CMK (cell line): Measurements from ENCODE around the gene AP4M1.
"Not testable (repeated sequence)": the region's sequence is repeated elsewhere in the genome, so short reads cannot be mapped to it uniquely, and the experiment has no call there.

ENCODE experiments used
- DNase-seq: peaks from one replicate; pipeline ENCODE4 v3.0.0-alpha.2; 2010; ENCODE audit warnings: low read depth

AP4M1 gene

DNA sequence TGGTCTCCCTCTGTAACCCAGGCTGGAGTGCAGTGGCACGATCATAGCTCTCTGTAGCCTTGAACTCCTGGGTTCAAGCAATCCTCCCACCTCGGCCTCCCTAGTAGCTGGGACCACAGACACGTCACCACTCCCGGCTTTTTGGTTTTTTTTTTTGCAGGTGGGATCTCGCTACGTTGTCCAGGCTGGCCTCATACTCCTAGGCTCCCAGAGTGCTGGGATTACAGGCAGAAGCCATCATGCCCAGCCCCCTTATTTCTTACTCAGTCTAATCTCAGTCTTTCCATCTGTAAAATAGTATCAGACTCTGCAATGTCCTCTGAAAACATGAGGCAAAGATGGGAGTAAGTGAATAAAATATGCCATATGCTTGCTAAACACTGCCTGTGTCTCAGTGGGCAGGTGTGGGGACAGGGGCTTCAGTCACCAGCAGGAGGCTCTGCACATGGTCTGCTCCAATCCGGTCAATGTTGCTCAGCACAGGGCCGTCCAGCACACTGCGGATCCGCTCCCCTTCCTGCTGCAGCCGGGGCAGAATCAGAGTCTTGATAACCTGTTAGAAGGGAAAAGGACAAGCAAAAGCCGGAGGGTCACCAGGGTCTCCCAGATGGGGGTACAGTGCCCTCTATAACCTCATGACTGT lies 8.2 kb downstream of the AP4M1 start:
- no peak for DNase-seq

DNA sequence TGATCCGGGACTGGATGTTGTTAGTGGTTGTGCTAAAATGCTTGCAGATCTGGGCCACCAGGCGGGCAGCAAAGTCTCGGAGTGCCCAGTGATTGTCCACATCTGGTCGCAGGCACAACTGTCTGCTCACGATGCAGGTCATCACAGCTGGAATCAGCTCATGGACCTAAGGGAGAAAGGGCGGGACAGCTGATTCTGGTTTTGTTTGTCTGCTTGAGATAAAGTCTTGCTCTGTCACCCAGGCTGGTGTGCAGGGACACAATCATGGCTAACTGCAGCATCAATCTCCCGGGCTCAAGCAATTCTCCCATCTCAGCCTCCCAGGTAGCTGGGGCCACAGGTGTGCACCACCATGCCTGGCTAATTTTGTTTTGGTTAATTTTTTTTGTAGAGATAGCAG lies 9.7 kb downstream of the AP4M1 start:
- DNase-seq, result no peak

DNA sequence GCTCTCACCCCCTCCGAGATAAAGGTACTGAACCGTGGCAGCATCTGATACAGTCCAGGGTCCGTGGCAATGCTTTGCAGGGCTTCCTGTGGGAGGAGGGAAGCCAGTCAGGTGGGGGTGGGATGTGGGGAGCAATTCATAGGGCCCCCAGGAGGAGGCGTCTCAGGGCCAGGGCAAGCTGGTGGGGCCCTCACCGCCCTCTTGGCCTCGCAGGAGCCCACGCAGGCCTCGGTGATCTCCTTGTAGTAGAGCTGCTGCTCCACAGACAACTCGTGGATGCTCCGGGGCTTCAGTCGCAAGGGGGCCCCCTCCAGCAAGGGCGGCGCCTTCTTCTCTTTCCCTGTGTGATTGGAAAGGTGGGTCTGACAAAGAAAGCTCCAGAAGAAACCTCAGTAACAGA lies 10.5 kb downstream of the AP4M1 start:
- no peak for DNase-seq

DNA sequence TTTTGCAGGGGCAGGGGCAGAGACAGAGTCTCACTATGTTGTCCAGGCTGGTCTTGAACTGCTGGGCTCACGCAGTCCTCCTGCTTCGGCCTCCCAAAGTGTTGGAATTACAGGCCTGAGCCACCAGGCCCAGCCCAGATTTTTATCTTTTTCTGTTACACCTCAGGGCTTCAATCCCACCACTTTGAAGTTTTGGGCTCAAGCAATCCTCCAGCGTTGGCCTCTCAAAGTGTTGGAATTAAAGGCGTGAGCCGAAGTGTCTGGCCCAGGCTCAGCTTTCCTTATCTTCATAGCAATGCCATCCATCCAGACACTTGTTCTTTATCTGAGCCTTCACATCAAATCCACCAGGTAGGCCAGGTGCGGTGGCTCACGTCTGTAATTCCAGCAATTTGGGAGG lies 13.6 kb downstream of the AP4M1 start:
- no peak for DNase-seq

DNA sequence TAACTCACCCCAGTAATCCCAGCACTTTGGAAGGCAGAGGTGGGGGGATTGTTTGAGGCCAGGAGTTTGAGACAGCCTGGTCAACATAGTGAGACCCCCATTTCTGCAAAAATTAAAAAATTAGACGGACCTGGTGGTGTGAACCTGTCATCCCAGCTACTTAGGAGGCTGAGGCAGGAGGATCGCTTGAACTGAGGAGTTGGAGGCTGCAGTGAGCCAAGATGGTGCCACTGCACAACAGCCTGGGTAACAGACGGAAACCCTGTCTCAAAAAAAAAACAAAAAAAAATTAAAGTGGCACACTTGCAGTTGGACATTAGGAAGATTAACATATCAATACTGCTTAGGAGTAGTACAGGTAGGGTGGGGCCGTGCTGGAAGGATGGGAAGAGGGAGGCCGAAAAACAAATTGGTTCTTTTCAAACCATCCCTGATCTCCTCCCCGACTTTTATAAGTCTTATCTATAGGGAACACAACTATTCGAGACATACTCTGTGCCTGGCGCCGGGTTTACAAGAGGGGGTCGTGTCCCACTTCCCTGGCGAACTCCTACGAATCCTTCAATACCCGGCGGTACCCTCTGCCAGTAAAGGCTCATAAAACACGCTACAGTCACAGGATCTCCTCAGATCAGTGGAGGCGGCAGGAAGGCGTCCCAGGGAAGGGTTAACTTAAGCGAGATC lies 17.1 kb downstream of the AP4M1 start:
- no peak for DNase-seq

DNA sequence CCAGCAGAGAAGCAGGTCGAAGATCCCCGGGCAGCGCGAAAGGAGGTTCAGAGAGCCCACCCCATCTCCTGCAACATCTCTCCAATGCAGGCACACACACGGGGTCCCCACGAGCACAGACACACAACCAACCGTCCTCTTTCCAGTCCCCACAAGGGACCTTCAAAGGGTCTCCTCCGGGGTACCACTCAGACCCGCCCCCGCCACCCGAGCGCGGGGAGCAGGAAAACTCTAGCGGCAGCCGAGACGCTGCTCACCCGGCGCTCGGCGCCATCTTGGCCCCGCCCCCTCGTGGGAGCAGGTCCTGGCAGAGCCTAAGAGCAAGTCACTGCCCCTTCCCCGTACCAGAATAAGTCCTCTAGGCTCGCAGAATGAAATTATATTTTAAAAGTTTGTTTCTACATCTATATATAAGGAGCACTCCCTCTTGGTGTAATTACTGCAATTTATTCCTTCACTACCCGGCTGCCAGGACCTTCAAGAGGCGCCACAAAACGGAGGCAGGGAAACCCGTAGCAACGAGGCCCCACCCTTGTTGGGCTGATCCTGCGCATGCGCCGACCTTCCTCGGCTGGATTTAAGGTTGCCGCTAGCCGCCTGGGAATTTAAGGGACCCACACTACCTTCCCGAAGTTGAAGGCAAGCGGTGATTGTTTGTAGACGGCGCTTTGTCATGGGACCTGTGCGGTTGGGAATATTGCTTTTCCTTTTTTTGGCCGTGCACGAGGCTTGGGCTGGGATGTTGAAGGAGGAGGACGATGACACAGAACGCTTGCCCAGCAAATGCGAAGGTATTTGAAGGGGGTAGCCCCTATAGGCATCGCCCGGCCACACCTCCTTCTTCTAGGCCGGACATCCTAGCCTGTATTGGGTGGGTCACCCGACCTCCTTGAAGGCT lies 17.9 kb downstream of the AP4M1 start, which contains the start of the genes CNPY4 and TAF6:
CNPY4 (plus strand) TSS at position 563 of the 898 bp plus-strand sequence; CDS start at position 674, 111 bp downstream.
TAF6 (minus strand) TSS at position 287 of the 898 bp plus-strand sequence. CDS start 5,149 bp downstream, outside the sequence.
- DNase-seq, result peak; percentile 86

DNA sequence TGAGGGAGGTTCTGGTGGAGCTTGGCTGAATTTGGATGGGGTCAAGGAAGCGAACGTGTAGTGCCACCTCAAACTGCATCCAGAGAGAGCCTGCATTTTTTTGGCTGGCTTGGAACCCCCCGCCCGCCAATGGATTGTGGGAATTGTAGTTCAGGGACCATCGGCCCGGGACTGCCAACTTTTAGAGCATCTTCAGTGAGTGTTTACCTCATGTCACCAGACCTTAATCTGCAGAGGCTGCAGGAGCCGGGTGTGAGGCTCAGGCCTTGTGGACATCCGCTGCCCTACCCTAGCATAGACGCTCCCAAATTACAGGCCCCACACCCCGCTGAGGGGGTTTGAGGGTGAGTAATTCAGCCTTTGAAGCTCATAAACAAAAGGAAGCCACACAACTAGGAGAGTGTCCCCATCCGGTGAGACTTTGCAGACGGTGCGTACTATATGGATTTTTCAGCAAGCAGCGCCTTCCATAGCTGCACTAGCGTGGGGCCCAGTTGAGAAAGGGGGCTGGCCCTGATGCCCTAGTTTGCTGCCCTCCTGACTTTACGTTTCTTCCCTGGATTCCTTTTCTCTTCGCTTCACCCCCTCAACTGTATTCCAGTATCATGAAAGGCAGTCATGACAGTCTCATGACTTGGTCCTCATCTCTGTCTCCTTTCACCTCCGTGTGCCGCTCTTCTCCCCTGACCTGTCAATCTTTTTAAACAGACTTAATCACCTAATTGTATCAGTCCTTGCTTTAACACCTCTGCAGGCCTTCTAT lies 18.7 kb downstream of the AP4M1 start:
- DNase-seq, result no peak

DNA sequence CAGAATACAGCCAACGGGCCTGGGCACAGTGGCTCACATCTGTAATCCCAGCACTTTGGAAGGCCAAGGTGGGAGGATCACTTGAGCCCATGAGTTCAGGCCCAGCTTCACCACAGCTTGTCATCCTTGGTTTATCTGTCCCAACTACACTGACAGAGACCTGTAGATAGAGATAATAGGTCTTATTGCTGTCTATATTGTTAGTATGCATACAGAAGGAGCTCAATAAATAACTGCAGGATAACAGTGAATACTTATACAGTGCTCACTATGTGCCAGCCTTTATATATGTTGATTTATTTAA lies 19.2 kb downstream of the AP4M1 start:
- no peak for DNase-seq

DNA sequence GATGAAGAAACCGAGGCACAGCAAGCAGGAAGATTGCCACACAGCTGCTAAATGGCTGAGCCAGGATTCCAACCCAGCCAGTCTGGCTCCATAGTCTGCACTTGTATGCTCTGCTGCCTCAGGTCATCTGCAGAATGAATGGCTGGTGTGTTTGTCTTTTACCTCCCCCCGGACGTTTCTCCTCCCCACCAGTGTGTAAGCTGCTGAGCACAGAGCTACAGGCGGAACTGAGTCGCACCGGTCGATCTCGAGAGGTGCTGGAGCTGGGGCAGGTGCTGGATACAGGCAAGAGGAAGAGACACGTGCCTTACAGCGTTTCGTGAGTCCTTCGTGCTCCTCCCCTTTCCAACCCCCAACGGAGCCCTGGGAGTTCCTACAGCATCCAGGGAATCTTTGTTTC lies 20.6 kb downstream of the AP4M1 start:
- DNase-seq, result no peak

DNA sequence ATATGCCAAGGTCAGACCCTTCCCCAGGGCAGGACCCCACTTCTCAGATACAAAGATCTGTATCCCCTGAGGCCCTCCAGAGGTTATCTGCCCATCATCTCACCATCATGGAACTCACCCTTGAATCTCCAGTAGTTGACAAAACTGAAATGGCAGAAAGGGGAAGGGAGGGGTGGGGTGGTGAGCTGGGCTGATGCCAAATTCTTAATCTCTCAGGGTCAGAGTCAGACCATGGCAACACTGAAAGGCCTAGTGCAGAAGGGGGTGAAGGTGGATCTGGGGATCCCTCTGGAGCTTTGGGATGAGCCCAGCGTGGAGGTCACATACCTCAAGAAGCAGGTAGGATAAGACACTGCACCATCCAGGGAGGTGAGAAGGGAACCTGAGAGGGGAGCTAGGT lies 21.1 kb downstream of the AP4M1 start:
- no peak for DNase-seq

DNA sequence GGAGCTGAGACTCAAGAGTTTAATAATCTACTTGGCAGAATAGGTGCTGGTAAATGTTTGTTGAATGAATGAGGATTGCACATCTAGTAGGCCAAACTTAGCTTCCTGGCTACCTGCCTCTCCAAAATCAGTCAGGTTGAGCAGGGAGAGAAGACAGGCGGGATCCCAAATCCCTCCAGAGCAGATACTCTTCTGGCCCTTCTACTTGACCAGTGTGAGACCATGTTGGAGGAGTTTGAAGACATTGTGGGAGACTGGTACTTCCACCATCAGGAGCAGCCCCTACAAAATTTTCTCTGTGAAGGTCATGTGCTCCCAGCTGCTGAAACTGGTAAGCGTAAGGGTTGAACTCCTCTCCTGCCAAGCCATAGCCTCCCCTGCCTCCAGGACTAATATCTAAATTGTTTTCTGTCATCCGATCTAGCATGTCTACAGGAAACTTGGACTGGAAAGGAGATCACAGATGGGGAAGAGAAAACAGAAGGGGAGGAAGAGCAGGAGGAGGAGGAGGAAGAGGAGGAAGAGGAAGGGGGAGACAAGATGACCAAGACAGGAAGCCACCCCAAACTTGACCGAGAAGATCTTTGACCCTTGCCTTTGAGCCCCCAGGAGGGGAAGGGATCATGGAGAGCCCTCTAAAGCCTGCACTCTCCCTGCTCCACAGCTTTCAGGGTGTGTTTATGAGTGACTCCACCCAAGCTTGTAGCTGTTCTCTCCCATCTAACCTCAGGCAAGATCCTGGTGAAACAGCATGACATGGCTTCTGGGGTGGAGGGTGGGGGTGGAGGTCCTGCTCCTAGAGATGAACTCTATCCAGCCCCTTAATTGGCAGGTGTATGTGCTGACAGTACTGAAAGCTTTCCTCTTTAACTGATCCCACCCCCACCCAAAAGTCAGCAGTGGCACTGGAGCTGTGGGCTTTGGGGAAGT lies 23.1 kb downstream of the AP4M1 start:
- no peak for DNase-seq

DNA sequence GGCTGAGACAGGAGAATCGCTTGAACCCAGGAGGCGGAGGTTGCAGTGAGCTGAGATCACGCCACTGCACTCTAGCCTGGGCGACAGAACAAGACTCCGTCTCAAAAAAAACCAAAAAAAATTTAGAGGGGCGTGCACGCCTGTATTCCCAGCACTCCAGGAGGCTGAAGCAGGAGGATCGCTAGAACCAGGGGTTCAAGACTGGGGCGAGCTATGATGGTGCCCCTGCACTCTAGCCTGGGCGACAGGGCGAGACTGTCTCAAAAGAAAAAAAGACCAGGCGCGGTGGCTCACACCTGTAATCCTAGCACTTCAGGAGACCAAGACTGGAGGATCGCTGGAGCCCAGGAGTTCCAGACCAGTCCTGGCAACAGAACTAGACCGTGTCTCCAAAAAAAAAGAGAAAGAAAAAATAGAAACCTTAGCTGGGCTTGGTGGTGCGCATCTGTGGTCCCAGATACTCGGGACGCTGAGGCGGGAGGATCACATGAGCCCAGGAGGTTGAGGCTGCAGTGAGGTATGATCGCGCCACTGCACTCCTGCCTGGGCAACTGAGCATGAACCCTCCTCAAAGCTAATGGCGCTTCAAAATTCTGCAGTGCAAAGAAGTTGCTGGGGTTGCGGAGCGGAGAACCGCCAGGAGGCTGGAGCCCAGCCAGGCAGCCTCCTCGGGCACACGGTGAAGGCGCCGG lies 24.9 kb downstream of the AP4M1 start:
- no peak for DNase-seq

DNA sequence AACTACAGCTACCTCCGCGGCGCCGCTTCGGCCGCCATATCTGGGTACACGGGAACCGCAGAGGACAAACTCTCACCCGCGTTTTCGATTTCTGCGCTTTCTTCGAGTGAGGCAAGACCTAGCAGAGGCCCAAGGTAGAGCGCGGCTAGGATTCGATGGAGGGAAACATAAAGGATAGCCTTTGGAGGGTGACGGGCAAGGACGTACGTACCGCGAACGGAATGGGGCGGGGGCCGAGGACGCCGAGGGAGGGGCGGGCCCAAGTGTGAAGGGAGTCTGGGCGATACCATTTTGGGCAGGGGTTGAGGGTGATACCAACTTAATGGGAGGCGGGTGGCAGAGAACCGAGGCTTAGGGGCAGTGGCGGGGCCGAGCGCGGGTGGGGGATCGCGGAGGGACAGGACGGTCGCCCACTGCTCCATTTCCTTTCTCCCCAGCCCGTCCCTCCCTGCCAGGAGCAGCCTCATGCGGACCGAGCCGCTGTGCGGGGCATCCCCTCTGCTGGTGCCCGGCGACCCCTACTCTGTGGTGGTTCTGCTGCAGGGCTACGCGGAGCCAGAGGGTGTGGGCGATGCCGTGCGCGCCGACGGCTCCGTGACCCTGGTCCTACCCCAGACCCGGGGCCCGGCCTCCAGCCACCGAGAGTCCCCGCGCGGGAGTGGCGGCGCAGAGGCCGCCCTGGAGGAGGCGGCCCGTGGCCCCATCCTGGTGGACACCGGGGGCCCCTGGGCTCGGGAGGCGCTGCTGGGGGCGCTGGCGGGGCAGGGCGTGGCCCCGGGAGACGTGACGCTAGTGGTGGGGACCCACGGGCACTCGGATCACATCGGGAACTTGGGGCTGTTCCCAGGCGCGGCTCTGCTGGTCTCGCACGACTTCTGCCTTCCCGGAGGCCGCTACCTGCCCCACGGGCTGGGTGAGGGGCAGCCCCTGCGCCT lies 25.8 kb downstream of the AP4M1 start, which contains the start of gene MBLAC1:
MBLAC1 (plus strand) TSS at position 37 of the 935 bp plus-strand sequence; CDS start at position 466, 429 bp downstream.
- DNase-seq, result peak; percentile 83

DNA sequence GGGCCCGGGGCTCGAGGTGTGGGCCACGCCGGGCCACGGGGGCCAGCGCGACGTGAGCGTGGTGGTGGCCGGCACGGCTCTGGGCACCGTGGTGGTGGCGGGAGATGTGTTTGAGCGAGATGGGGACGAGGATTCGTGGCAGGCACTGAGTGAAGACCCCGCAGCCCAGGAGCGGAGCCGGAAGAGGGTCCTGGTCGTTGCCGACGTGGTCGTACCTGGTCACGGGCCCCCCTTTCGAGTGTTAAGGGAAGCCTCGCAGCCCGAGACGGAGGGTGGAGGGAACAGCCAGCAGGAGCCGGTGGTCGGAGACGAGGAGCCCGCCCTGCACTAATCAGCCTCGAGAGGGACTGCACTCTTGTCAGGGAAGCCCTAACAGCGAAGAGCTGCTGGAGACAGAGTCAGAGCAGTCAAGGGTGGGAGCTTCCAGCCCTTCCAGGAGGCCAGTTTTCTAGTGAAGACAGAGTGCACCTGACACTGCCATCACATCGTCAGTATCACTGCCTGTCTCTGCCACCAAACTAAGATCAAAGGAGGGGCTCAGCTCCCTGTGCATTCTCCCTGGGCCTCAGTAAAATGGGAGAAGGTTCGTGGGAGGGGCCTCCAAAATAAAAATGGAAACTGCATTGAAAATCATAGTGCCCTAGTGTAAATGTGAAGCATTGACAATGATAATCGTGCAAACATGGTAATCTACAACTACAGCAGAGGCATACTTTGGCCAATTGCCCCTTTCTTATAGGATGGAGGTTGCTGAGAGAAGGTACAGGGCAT lies 26.6 kb downstream of the AP4M1 start:
- DNase-seq, result no peak

DNA sequence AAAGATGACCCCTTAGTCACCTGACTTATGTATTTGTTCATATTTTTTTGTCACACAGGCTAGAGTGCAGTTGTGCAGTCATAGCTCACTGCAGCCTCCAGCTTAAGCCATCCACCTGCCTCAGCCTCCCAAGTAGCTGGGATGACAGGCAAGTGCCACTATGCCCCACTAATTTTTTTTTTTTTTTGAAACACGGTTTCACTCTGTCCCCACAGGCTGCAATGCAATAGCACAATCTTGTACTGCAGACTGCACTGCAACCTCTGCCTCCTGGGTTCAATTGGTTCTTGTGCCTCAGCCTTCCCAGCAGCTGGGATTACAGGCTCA lies 27.2 kb downstream of the AP4M1 start:
- DNase-seq, result no peak

DNA sequence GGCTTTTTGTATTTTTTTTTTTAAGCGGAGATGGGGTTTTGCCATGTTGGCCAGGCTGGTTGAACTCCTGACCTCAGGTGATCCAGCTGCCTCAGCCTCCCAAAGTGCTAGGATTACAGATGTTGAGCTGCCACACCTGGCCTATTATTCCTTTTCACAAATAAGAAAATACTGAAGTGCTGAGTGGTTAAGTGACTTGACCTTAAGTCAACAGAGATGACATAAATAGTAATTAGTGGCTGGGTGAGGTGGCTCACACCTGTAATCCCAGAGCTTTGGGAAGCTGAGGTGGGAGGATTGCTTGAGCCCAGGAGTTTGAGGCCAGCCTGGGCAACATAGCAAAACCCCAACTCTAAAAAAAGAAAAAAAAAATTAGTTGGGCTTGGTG lies 28.8 kb downstream of the AP4M1 start:
- not testable (repeated sequence) for DNase-seq

DNA sequence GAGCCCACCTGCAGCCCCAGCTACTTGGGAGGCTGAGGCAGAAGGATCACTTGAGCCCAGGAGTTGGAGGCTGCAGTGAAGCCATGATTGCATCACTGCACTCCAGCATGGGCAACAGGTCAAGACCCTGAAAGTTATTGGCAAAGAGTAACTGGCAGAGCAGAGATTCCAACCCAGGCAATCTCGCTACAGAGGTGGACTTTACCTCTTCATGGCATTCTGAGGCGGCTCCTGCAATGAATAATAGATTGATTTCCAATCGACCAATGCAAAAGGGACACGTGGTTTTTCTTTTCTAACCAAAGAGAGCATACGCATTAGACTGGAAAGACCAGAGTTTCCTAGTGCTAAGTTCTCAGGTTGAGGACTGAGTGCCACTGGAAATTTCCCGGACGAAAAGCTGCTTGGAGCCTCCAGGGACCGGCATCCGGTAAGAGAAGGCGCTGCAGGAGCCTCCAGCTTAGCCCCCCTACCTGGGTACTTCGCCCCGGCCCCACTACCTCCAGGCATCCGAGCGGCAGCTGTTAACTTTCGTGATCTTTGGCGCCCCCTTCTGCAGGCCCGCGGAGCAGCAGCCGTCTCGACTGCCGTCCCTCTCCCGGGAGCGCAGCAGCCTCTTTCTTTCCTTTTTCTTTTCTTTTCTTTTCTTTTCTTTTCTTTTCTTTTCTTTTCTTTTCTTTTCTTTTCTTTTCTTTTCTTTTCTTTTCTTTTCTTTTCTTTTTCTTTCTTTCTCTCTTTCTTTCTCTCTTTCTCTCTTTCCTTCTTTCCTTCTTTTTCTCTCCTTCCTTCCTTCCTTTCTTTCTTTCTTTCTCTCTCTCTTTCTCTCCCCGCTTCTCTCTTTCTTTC lies 29.4 kb downstream of the AP4M1 start:
- DNase-seq, result peak; percentile 47

DNA sequence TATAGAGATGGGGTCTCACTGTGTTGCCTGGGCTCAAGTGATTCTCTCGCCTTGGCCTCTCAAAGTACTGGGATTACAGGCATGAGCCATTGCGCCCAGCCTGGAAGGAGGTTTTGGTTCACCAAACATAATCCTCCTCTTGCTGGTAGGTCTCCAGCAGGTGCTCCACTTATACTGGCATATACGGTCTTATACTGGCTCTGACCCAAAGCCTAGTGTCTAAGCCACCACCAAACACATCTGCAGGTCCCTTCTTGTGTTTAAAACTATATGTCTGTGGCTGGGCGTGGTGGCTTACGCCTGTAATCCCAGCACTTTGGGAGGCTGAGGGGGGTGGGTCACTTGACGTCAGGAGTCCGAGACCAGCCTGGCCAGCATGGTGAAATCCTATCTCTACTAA lies 30.7 kb downstream of the AP4M1 start:
- no peak for DNase-seq
